ENCODE data around the gene OGT. TPM values are rescaled to one million over a fixed set of nuclear protein-coding genes. Genes with fewer than 3 reads are reported as not detected.

Gene OGT
- total RNA-seq, 1 experiment from 2014 or later = 143 TPM

- no peaks in the 10 kb centered on the region for H4K20me1 ChIP-seq (ENCODE audit: insufficient read depth)
- BruUV-seq (replicated peaks) = no TSS peak
- H3K79me2 ChIP-seq (ENCODE audit: insufficient read depth, low read length) = no peaks in the 10 kb centered on the region
- H3K36me3 ChIP-seq (ENCODE audit: control insufficient read depth in 1 of 2, insufficient read depth in 2 of 2, low read length in 2 of 2) = no peaks in the 10 kb centered on the region
- no peak overlapping the region for H3K27ac ChIP-seq (ENCODE audit: low read depth, low read length)
- no peaks in the 10 kb centered on the region for H3K9me3 ChIP-seq (ENCODE audit: control insufficient read depth in 1 of 2, insufficient read depth in 1 of 2, low read depth in 1 of 2, low read length in 2 of 2)
- H3K9me2 ChIP-seq (ENCODE audit: insufficient read depth) = no peaks in the 10 kb centered on the region
- no peak overlapping the region for H3K9ac ChIP-seq (ENCODE audit: low read length)
- no peak overlapping the region for H3K4me2 ChIP-seq (ENCODE audit: low read length)
- ATAC-seq = no peak
- POLR2A ChIA-PET = no interaction called here
- no peaks in the 10 kb centered on the region for H3K27me3 ChIP-seq (ENCODE audit: insufficient read depth, low read length)
- no peak overlapping the region for H3K4me3 ChIP-seq (replicated peaks in 1 of 2; ENCODE audit: low read depth in 1 of 2, low read length in 2 of 2)
- CTCF ChIA-PET = no interaction called here
- peaks cover 9 to 19% of the 10 kb centered on the region in 2 experiments for H3K4me1 ChIP-seq (ENCODE audit: control insufficient read depth in 1 of 2, insufficient read depth in 2 of 2, low read length in 2 of 2)
- intact Hi-C loops (cut with micrococcal nuclease) = no loop called here
- no peak for TF ChIP-seq ZFX (IDR thresholded peaks at IDR 0.05)
- no peak for TF ChIP-seq POLR2AphosphoS5 (IDR thresholded peaks at IDR 0.05; ENCODE audit: low read depth, low read length)
- no peak for TF ChIP-seq JUND (IDR thresholded peaks at IDR 0.05)
- TF ChIP-seq SRF (IDR thresholded peaks at IDR 0.05; ENCODE audit: low read depth) = no peak
- TF ChIP-seq MAX (IDR thresholded peaks at IDR 0.05) = no peak
- TF ChIP-seq REST (IDR thresholded peaks at IDR 0.05; ENCODE audit: low read depth) = no peak
- TF ChIP-seq CBX3 (IDR thresholded peaks at IDR 0.05; ENCODE audit: low read depth) = no peak
- TF ChIP-seq ZBTB33 (IDR thresholded peaks at IDR 0.05; ENCODE audit: extremely low read depth, insufficient replicate concordance, low read length) = no peak
- no peak for TF ChIP-seq TCF7L2 (IDR thresholded peaks at IDR 0.05; ENCODE audit: borderline replicate concordance, extremely low read depth, insufficient read depth, insufficient read length)
- TF ChIP-seq FOSL1 (IDR thresholded peaks at IDR 0.05; ENCODE audit: low read depth) = no peak
- no peak for TF ChIP-seq CEBPB (IDR thresholded peaks at IDR 0.05; ENCODE audit: low read depth)
- no peak for TF ChIP-seq SIN3A (IDR thresholded peaks at IDR 0.05; ENCODE audit: low read depth)
- TF ChIP-seq ATF3 (IDR thresholded peaks at IDR 0.05) = no peak
- no peak for TF ChIP-seq YY1 (IDR thresholded peaks at IDR 0.05; ENCODE audit: extremely low read depth, insufficient replicate concordance, low read depth, low read length)
- no peak for TF ChIP-seq POLR2A (IDR thresholded peaks at IDR 0.05; ENCODE audit: borderline replicate concordance, extremely low read depth, insufficient read depth, insufficient read length)
- TF ChIP-seq EZH2 (IDR thresholded peaks at IDR 0.05) = no peak
- no peak for TF ChIP-seq EGR1 (IDR thresholded peaks at IDR 0.05; ENCODE audit: low read depth)
- no peak for TF ChIP-seq SP1 (IDR thresholded peaks at IDR 0.05; ENCODE audit: low read depth)
- H2AFZ ChIP-seq (ENCODE audit: low read depth, low read length, poor library complexity, severe bottlenecking) = no peak overlapping the region
- no peak for DNase-seq (ENCODE audit: low read depth, low spot score)
- RAD21 ChIA-PET (ENCODE audit: low non-redundant PET in 1 of 2, low total read pairs in 2 of 2, uncharacterized antibody in 2 of 2, unreplicated experiment in 2 of 2) = no interaction called here
Observed at GRCh38 chrX:71625471-71625870, 92.6 kb downstream of the OGT start.

Data from HCT116 (cell line).